H1 (cell line): Measurements from ENCODE around the gene TMUB2. TPM values are rescaled to one million over a fixed set of nuclear protein-coding genes. Genes with fewer than 3 reads are reported as not detected.
A peak's percentile ranks its signal among the peaks of the same experiment; 100 is the strongest.

Source experiments
- PHF8 ChIP-seq: fragments of 200-600 bp; sonication (generic); conservative IDR thresholded peaks from 2 replicates; pipeline ENCODE4 v1.7.1; 2012; ENCODE audit warnings: low read depth, mild to moderate bottlenecking, inconsistent platforms, low read length, moderate library complexity
- polyA plus RNA-seq, 7 experiments: library from polyadenylated mRNA; depleted of rRNA in 3 of 7; stranded (reverse) in 5 of 7; unstranded in 2 of 7; fragments of >200 nt in 5 of 7; fragments of 200-250 nt in 2 of 7; gene quantifications; 1 replicate in 5 of 7; 2 replicates in 1 of 7; 4 replicates in 1 of 7; pipeline versions ENCODE4 v1.2.1 to v1.2.3, GENCODE V29; 2011 to 2013; ENCODE audit warnings: missing spikeins in 2 of 7, mixed read lengths in 2 of 7
- total RNA-seq: library from RNA; stranded (reverse); fragmentation: NEBNext Ultra II Directional; extraction: Animal tissue kit (Norgen Biotek cat#: 25700); gene quantifications from 2 replicates; pipeline ENCODE4 v1.2.1, GENCODE V29; 2021

The TMUB2 gene
- total and polyA plus RNA-seq, 2 of the 8 experiments (the other 6 are each of a cell fraction or from before 2014, with no cell fraction given), result 18.5 to 30.5 TPM

DNA sequence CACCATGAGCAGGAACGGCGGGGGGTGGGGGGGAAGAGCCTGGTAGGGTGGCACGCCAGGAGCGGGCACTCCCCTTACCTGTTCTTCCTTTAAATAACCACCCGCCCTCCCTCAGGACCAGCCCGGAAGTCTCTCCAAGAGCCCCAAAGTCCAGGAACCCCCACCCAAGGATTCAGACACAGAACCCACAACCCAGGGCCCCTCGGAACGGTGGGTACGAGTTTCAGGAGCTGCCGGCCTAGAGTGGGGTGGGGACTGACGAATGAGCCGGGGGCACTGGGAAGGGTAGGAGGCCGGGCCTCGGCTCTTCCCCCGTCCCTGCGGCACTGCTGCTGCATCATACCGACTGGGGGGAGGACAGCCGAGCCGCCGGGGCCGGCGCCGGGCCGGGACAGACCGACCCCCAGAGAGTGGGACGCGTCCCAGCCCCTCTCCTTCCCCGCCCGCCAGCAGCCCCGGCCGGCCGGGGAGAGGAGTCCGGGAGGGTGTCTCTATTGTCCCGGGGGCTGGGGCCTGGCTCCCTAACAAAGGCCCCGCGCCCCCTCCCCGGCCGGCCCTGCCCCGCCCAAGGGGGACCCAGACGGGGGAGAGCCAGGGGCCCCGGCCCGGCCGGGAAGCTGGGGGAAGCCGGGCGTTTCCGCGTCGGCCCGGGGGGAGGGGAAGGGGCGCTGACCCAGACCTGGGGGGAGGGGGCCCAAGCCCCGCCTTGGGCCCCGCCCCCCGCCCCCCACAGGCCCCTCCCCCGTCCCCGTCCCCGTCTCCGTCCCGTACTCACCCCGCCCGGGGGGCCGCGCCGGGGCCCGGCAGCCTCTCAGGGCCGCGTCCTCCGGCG is 12.2 kb downstream of the TMUB2 start (continued):
- 0 out of 2 replicates have a peak, but pooled peaks have one; percentile 20 for TF ChIP-seq PHF8
